ENCODE data around the gene MPC1. TPM values are rescaled to one million over a fixed set of nuclear protein-coding genes. Genes with fewer than 3 reads are reported as not detected.
"Not testable (repeated sequence)": the region's sequence is repeated elsewhere in the genome, so short reads cannot be mapped to it uniquely, and the experiment has no call there.

Gene MPC1
- total RNA-seq, 1 donor: 18.4 TPM

GRCh38 chr6:166377721-166378120 lies 5.0 kb downstream of the MPC1 start:
- Histone ChIP-seq H3K9me3 (ENCODE audit: low read depth, low read length) (no peaks in the 10 kb centered on the region), H3K4me1 (ENCODE audit: insufficient read depth, low read length) (peaks cover 4% of the 10 kb centered on the region), H3K4me3 (ENCODE audit: low read length) (no peak overlapping the region), H3K27me3 (ENCODE audit: insufficient read depth, low read length) (no peaks in the 10 kb centered on the region)

DNA sequence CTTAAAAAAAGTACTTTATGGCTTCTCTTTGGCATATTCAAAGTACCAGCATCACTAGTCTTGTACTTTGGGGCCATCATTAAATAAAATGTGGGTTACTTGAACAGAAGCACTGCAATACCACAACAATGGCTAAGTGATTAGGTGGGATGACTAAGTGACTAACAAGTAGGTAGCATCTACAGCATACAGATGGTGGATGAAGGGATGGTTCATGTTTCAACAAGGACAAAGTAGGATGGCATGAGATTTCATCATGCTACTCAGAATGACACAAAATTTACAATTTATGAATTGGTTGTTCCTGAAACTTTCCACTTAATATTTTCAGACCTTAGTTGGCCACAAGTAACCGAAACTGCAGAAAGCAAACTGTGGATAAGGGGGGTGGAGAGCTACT lies 7.7 kb downstream of the MPC1 start:
- no peaks in the 10 kb centered on the region for H3K27me3 ChIP-seq (ENCODE audit: insufficient read depth, low read length)
- H3K9me3 ChIP-seq (ENCODE audit: low read depth, low read length): no peaks in the 10 kb centered on the region
- no peaks in the 10 kb centered on the region for H3K4me1 ChIP-seq (ENCODE audit: insufficient read depth, low read length)
- no peak overlapping the region for H3K4me3 ChIP-seq (ENCODE audit: low read length)

- Histone ChIP-seq H3K4me3 (ENCODE audit: low read length) (no peak overlapping the region), H3K27me3 (ENCODE audit: insufficient read depth, low read length) (no peaks in the 10 kb centered on the region), H3K4me1 (ENCODE audit: insufficient read depth, low read length) (no peaks in the 10 kb centered on the region), H3K9me3 (ENCODE audit: low read depth, low read length) (no peaks in the 10 kb centered on the region)
Measured at GRCh38 chr6:166370489-166370888, 12.3 kb downstream of the MPC1 start.

DNA sequence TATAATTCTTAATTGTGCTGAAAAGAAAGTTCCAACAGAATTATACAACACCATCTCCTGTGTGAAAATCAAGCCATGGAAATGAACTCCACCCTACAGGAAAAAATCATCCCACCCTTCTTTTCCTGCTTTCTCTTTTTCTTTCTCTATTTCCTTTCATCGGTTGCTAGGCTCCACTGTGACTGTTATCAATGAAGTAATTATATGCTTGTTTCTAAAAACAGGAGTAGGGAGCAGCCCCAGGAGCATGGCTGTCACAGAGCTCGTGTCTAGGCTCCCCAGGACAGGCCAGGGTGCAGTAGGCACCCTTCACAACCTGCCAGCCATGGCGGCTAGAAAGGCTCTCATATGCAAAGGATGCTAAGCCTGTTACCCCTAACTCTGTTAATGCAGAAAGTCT lies 13.0 kb downstream of the MPC1 start:
- Histone ChIP-seq H3K4me3 (ENCODE audit: low read length) (no peak overlapping the region), H3K4me1 (ENCODE audit: insufficient read depth, low read length) (no peaks in the 10 kb centered on the region), H3K9me3 (ENCODE audit: low read depth, low read length) (no peaks in the 10 kb centered on the region), H3K27me3 (ENCODE audit: insufficient read depth, low read length) (no peaks in the 10 kb centered on the region)

GRCh38 chr6:166366921-166367320 lies 15.8 kb downstream of the MPC1 start:
- no peaks in the 10 kb centered on the region for H3K9me3 ChIP-seq (ENCODE audit: low read depth, low read length)
- H3K4me1 ChIP-seq (ENCODE audit: insufficient read depth, low read length): no peaks in the 10 kb centered on the region
- H3K27me3 ChIP-seq (ENCODE audit: insufficient read depth, low read length): no peaks in the 10 kb centered on the region
- H3K4me3 ChIP-seq (ENCODE audit: low read length): no peak overlapping the region

GRCh38 chr6:166365806-166366205 lies 16.9 kb downstream of the MPC1 start:
- Histone ChIP-seq H3K27me3 (ENCODE audit: insufficient read depth, low read length) (no peaks in the 10 kb centered on the region), H3K4me3 (ENCODE audit: low read length) (no peak overlapping the region), H3K9me3 (ENCODE audit: low read depth, low read length) (no peaks in the 10 kb centered on the region), H3K4me1 (ENCODE audit: insufficient read depth, low read length) (peaks cover 4% of the 10 kb centered on the region)

DNA sequence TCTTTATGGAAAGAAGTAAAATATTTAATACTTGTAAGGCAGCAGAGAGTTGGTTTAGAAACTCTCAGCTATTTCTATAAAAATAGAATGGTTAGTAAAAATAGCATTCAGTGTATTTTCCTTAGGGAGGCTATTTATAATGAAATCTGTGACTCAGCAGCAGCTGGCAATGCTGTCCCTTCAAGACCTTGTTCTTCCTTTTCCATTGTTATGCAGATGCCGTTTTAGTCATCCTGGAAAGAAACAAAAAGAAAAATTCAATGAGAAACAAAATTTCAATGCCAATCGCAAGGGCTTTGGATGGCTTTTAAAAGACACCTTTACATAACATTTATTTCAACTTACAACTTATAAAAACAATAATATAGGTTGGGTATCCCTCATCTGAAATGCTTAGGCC lies 17.5 kb downstream of the MPC1 start:
- Histone ChIP-seq H3K9me3 (ENCODE audit: low read depth, low read length) (no peaks in the 10 kb centered on the region), H3K4me1 (ENCODE audit: insufficient read depth, low read length) (peaks cover 9% of the 10 kb centered on the region), H3K27me3 (ENCODE audit: insufficient read depth, low read length) (no peaks in the 10 kb centered on the region), H3K4me3 (ENCODE audit: low read length) (no peak overlapping the region)

DNA sequence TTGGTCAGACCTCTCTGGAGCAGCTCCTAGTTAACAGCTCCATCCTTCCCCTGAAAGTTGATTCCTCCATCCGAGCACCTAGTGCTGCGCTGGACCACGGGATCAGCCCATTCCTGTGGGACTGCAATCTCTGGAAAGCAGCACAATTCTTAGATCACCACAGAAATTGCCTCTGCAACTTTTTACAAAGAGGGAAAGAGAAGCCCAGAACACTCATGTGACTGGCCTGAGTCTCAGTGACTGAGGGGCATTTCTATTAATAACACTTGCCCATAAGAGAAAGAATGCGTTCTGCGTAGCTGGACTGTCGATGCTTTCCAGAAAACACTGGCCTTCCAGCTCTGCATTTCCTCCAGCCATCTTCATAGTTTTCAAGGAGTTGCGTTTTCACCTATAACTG lies 18.3 kb downstream of the MPC1 start:
- H3K27me3 ChIP-seq (ENCODE audit: insufficient read depth, low read length): no peaks in the 10 kb centered on the region
- no peak overlapping the region for H3K4me3 ChIP-seq (ENCODE audit: low read length)
- H3K4me1 ChIP-seq (ENCODE audit: insufficient read depth, low read length): peaks cover 9% of the 10 kb centered on the region
- no peaks in the 10 kb centered on the region for H3K9me3 ChIP-seq (ENCODE audit: low read depth, low read length)

DNA sequence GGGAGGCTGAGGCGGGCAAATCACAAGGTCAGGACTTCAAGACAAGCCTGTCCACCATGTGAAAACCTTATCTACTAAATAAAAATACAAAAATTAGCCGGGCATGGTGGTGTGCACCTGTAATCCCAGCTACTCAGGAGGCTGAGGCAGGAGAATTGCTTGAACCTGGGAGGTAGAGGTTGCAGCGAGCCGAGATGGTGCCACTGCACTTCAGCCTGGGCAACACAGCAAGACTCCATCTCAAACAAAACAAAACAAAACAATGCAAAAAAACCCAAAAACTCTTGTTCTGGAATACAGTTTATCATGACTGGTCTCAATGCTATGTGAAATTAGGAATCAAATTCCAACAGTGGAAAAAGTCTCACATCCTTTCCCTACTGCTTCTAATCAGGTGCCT lies 20.3 kb downstream of the MPC1 start:
- not testable (repeated sequence) for H3K9me3 ChIP-seq (ENCODE audit: low read depth, low read length); H3K4me1 ChIP-seq (ENCODE audit: insufficient read depth, low read length); H3K4me3 ChIP-seq (ENCODE audit: low read length); H3K27me3 ChIP-seq (ENCODE audit: insufficient read depth, low read length)

DNA sequence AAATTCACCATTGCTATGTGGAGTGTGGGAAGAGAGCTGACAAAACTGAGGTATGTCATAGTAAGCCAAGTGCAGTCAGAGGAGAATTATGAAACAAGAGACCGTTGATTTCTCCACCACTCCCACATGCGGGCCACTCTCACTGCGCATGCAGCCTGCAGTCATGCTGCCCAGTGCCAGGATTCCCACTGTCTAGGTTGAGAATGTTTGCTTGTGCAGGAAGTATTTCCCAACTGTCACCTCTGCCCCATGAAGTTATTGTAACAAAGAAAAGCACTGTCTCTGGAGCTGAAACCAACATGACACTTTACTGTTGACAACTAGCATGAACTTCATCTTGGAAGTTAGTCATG lies 21.7 kb downstream of the MPC1 start:
- peaks cover 9% of the 10 kb centered on the region for H3K4me1 ChIP-seq (ENCODE audit: insufficient read depth, low read length)
- peaks cover 6% of the 10 kb centered on the region for H3K27me3 ChIP-seq (ENCODE audit: insufficient read depth, low read length)
- H3K4me3 ChIP-seq (ENCODE audit: low read length): no peak overlapping the region
- no peaks in the 10 kb centered on the region for H3K9me3 ChIP-seq (ENCODE audit: low read depth, low read length)

- Histone ChIP-seq H3K4me1 (ENCODE audit: insufficient read depth, low read length) (peaks cover 9% of the 10 kb centered on the region), H3K27me3 (ENCODE audit: insufficient read depth, low read length) (peaks cover 6% of the 10 kb centered on the region), H3K4me3 (ENCODE audit: low read length) (no peak overlapping the region), H3K9me3 (ENCODE audit: low read depth, low read length) (no peaks in the 10 kb centered on the region)
Measured at GRCh38 chr6:166360243-166361076, 22.3 kb downstream of the MPC1 start.

DNA sequence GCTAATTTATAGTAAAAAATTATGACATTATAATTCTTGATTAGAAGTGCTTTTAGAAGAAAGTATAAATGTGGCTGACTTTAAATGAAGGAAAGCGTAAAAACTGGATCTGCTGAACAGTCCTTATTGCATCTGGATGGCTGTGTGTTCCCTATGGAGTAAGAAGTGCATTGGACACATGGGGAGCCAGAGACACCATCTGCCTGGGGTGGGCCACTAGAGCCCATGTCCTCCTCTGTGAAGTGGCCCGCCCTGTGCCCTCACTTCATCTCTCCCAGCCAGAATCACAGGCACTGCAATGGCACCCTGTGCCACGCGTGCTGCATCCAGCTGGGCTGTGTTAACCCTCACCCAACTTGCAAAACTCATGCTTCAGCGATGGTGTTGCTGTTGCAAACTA lies 27.2 kb downstream of the MPC1 start:
- H3K9me3 ChIP-seq (ENCODE audit: low read depth, low read length): no peaks in the 10 kb centered on the region
- peaks cover 6% of the 10 kb centered on the region for H3K27me3 ChIP-seq (ENCODE audit: insufficient read depth, low read length)
- peaks cover 7% of the 10 kb centered on the region for H3K4me1 ChIP-seq (ENCODE audit: insufficient read depth, low read length)
- no peak overlapping the region for H3K4me3 ChIP-seq (ENCODE audit: low read length)

GRCh38 chr6:166354965-166355364 lies 27.8 kb downstream of the MPC1 start:
- H3K4me3 ChIP-seq (ENCODE audit: low read length): no peak overlapping the region
- H3K4me1 ChIP-seq (ENCODE audit: insufficient read depth, low read length): peaks cover 3% of the 10 kb centered on the region
- no peaks in the 10 kb centered on the region for H3K9me3 ChIP-seq (ENCODE audit: low read depth, low read length)
- peaks cover 6% of the 10 kb centered on the region for H3K27me3 ChIP-seq (ENCODE audit: insufficient read depth, low read length)

- Histone ChIP-seq H3K4me3 (ENCODE audit: low read length) (no peak overlapping the region), H3K4me1 (ENCODE audit: insufficient read depth, low read length) (peaks cover 3% of the 10 kb centered on the region), H3K27me3 (ENCODE audit: insufficient read depth, low read length) (peaks cover 6% of the 10 kb centered on the region), H3K9me3 (ENCODE audit: low read depth, low read length) (peaks cover 4% of the 10 kb centered on the region)
Measured at GRCh38 chr6:166354143-166354542, 28.6 kb downstream of the MPC1 start.

DNA sequence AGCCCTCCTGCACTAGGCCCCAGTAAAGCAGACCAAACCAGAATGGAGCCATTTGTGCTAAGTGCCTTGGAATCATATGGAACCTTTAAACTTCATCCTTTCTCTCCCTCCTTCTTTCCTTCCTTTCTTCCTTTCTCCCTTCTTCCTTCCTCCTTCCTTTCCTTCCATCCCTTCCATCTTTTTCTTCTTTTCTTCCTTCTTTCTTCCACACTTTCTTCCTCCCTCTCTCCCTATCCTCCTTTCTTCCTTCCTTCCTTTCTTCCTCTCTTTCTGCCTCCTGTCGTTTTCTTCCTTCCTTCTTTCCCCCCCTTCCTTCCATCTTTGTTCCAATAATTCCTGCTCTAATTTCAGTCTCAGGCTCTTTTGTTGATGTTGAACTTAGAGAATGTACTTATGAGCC lies 29.2 kb downstream of the MPC1 start:
- H3K27me3 ChIP-seq (ENCODE audit: insufficient read depth, low read length): peaks cover 6% of the 10 kb centered on the region
- peaks cover 3% of the 10 kb centered on the region for H3K4me1 ChIP-seq (ENCODE audit: insufficient read depth, low read length)
- no peak overlapping the region for H3K4me3 ChIP-seq (ENCODE audit: low read length)
- peaks cover 4% of the 10 kb centered on the region for H3K9me3 ChIP-seq (ENCODE audit: low read depth, low read length)

DNA sequence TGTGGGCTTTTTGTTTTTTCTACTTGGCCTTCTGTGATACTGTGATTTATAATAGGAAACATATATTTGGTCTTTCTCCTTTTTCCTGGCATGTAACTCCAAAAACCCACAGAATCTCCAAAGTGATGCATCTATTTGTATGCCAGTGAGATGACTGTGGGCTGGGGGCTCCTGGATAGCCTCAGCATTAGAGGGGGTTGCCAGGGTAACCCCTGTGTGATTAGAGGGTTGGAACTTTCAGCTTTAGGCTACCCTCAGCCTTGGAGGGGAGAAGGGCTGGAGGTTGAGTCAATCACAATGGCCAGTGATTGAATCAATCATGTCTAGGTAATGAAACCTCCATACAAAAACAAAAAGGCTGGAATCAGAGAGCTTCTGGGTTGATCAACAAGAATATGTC lies 29.8 kb downstream of the MPC1 start:
- no peak overlapping the region for H3K4me3 ChIP-seq (ENCODE audit: low read length)

More for the DNA sequence above, 29.8 kb downstream of the MPC1 start:
- peaks cover 3% of the 10 kb centered on the region for H3K27me3 ChIP-seq (ENCODE audit: insufficient read depth, low read length)
- peaks cover 4% of the 10 kb centered on the region for H3K9me3 ChIP-seq (ENCODE audit: low read depth, low read length)
- peaks cover 3% of the 10 kb centered on the region for H3K4me1 ChIP-seq (ENCODE audit: insufficient read depth, low read length)

Measured in mononuclear cell (primary cell).